Measurements from ENCODE around the gene CFP. TPM values are rescaled to one million over a fixed set of nuclear protein-coding genes. Genes with fewer than 3 reads are reported as not detected.
A peak's percentile ranks its signal among the peaks of the same experiment; 100 is the strongest.

CFP gene
- polyA plus RNA-seq, 2 of the 4 experiments (the other 2 are of a cell fraction), result 0.14 to 0.54 TPM

GRCh38 chrX:47623540-47624027, 6.1 kb downstream of the CFP start:
- ChIA-PET CTCF (interaction anchor here (1.1 to 2.8 kb wide), 4 partner anchors 17 to 83 kb away, joined by 3 to 19 read pairs (median 6); no protein-coding TSS in a partner anchor), POLR2A (interaction anchor here (0.8 to 0.9 kb wide), 2 partner anchors 10 to 67 kb away, joined by 3 read pairs; no protein-coding TSS in a partner anchor)
- TF ChIP-seq MAX (IDR thresholded peaks at IDR 0.05), result peak; percentile 23; the same call in 1 of the 2 replicates
- TF ChIP-seq BHLHE40 (IDR thresholded peaks at IDR 0.05; ENCODE audit: low read depth, low read length), result no peak
- Histone ChIP-seq H3K4me3 (peak overlapping the region; percentile 34), H3K27ac (no peak overlapping the region), H3K4me2 (peak overlapping the region; percentile 82), H3K4me1 (no peaks in the 10 kb centered on the region), H3K9me3 (no peaks in the 10 kb centered on the region)
- no peak for FAIRE-seq
- DNase-seq (ENCODE audit: low read depth in 1 of 2, low spot score in 1 of 2), result peak; percentile 66 to 74
- peak; percentile 78 to 92 for ATAC-seq
- 5% methylated on average over 4 of the region's 35 CpGs for WGBS (ENCODE audit: missing lambda C conversion rate)

GRCh38 chrX:47621851-47622250, 7.9 kb downstream of the CFP start:
- H3K4me3 ChIP-seq, result no peak overlapping the region
- H3K27ac ChIP-seq, result no peak overlapping the region
- no peaks in the 10 kb centered on the region for H3K4me1 ChIP-seq
- ATAC-seq (no peak), DNase-seq (ENCODE audit: low read depth in 1 of 2, low spot score in 1 of 2) (no peak), FAIRE-seq (no peak)
- 50% methylated on average over 6 of the region's 6 CpGs for WGBS (ENCODE audit: missing lambda C conversion rate)
- ChIA-PET CTCF (no interaction called here), POLR2A (no interaction called here)
- no peaks in the 10 kb centered on the region for H3K9me3 ChIP-seq
- H3K4me2 ChIP-seq, result no peak overlapping the region
- TF ChIP-seq RAD21 (conservative IDR thresholded peaks at IDR 0.05 in 1 of 2, IDR thresholded peaks at IDR 0.05 in 1 of 2) (no peak), ZSCAN20 (CRISPR knock-in tag; IDR thresholded peaks at IDR 0.05) (no peak), HOXA7 (CRISPR knock-in tag; IDR thresholded peaks at IDR 0.05) (no peak), ZC3H11A (IDR thresholded peaks at IDR 0.05) (no peak), ZNF302 (CRISPR knock-in tag; IDR thresholded peaks at IDR 0.05) (no peak), EHF (CRISPR knock-in tag; IDR thresholded peaks at IDR 0.05) (no peak), TP53 (CRISPR knock-in tag; IDR thresholded peaks at IDR 0.05) (no peak), GATA3 (IDR thresholded peaks at IDR 0.05; ENCODE audit: borderline replicate concordance) (no peak), KDM1A (IDR thresholded peaks at IDR 0.05; ENCODE audit: low read depth) (no peak), TFCP2L1 (CRISPR knock-in tag; IDR thresholded peaks at IDR 0.05) (no peak), SMC3 (IDR thresholded peaks at IDR 0.05) (no peak), PBX3 (IDR thresholded peaks at IDR 0.05) (no peak), REST (IDR thresholded peaks at IDR 0.05) (no peak)

GRCh38 chrX:47620303-47620685, 9.4 kb downstream of the CFP start:
- no peak for DNase-seq (ENCODE audit: low read depth in 1 of 2, low spot score in 1 of 2)
- WGBS (ENCODE audit: missing lambda C conversion rate), result 38% methylated on average over 4 of the region's 9 CpGs
- no peak overlapping the region for H3K4me3 ChIP-seq
- no peak for FAIRE-seq
- no peak for ATAC-seq
- peak overlapping the region; percentile 70 for H3K4me2 ChIP-seq
- ChIA-PET CTCF (interaction anchor here (1.3 kb wide), 1 partner anchor 8 kb away, joined by 3 read pairs; no protein-coding TSS in a partner anchor), POLR2A (no interaction called here)
- no peak overlapping the region for H3K27ac ChIP-seq
- no peaks in the 10 kb centered on the region for H3K4me1 ChIP-seq
- no peaks in the 10 kb centered on the region for H3K9me3 ChIP-seq
- TF ChIP-seq RNF2 (IDR thresholded peaks at IDR 0.05; ENCODE audit: borderline replicate concordance, low read depth) (no peak), ELK1 (IDR thresholded peaks at IDR 0.05; ENCODE audit: low read depth, low read length) (no peak), ZSCAN20 (CRISPR knock-in tag; IDR thresholded peaks at IDR 0.05) (no peak), FOXS1 (CRISPR knock-in tag; IDR thresholded peaks at IDR 0.05) (no peak)

Data from A549 (cell line).